HG02981 (cell line): ENCODE measurements around the gene ZNF736.
"Not testable (repeated sequence)": the region's sequence is repeated elsewhere in the genome, so short reads cannot be mapped to it uniquely, and the experiment has no call there.

Experiments used
- ATAC-seq: cut with Tn5 transposase; IDR thresholded peaks from one replicate; pipeline ENCODE4 v1.9.1; 2021; ENCODE audit warnings: mild to moderate bottlenecking, moderate library complexity; ENCODE audit not compliant: unreplicated experiment

Gene ZNF736

GRCh38 chr7:64313740-64314491 is at the start of gene ZNF736:
TSS of gene ZNF736 (plus strand) at chr7:64313961. CDS start at chr7:64314151, 190 bp downstream.
- peak; percentile 100 for ATAC-seq

DNA sequence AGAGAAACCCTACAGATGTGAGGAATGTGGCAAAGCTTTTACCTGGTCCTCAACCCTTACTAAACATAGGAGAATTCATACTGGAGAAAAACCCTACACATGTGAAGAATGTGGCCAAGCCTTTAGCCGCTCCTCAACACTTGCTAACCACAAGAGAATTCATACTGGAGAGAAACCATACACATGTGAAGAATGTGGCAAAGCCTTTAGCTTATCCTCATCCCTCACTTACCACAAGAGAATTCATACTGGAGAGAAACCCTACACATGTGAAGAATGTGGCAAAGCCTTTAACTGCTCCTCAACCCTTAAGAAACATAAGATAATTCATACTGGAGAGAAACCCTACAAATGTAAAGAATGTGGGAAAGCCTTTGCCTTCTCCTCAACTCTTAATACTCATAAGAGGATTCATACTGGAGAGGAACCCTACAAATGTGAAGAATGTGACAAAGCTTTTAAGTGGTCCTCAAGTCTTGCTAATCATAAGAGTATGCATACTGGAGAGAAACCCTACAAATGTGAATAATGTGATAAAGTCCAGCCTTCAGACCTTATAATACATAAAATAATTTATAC is 47.3 kb upstream of the ZNF736 start:
- ATAC-seq = no peak

GRCh38 chr7:64277630-64278029 is 36.1 kb upstream of the ZNF736 start:
- ATAC-seq = no peak

DNA sequence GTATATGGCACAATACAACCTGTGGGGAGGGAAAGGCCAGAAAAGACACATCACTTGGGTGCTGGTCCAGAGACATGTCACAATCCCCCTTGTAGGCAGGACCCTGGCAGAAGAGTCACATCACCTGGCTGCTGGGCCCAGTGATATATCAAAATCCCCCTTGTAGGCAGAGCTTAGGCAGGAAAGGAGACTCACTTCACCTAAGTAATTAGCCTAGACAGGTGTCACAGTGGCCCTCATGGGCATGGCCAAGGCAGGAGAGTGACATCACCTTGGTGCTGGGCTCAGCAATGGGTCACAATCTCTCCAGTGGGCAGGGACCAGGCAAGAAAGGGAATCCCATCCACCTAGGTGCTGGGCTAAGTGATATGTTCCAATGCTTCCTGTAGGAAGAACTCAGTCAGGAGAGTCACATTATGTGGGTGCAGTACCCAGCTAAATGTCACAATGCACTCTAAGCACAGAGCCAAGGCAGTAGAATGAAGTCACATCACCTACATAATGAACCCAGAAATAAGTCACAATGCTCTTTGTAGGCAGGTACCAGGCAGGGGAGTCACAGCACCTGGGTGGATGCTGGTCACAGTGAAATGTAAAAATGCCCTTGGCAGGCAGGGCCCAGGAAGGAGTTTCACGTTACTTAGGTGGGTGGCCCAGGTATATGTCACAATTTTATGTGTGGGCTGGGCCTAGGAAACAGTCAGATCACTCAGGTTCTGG is 18.9 kb upstream of the ZNF736 start:
- ATAC-seq = no peak

GRCh38 chr7:64297418-64297817 is 16.3 kb upstream of the ZNF736 start:
- ATAC-seq = not testable (repeated sequence)

- ATAC-seq = no peak
Observed at GRCh38 chr7:64300641-64301405, 12.9 kb upstream of the ZNF736 start.

- peak; percentile 98 for ATAC-seq
Observed at GRCh38 chr7:64307254-64308015, 6.3 kb upstream of the ZNF736 start.

DNA sequence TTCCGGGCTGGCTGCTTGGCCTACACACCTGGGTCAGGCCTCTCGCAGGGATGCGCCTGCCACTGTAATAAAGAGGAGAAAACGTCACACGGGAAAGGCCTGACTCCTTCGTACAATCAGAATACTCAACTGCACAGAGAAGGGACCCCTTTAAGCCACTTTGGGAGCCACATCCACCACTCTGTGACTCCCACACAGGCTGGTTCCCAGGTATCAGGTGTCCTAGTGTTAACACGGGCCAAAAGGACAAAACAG is 5.8 kb upstream of the ZNF736 start:
- no peak for ATAC-seq

DNA sequence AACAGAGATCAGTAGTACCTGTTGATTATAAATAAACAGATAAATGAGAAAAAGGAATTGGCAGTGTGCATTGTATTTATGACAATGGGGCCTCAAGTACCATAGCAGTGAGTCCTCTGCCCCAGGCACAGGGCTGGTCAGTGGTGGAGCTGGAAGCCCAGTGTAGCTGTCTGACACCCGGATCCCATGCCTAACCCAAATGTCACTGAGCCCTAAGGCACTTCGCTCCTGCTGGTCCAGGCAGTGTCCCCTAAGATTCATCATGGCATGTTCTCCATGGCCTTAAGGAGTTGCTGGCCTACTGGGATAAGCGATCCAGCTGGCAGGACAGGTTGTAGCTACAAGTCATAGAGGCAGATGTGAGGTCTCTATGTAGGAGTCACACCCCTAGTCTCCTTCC is 3.3 kb upstream of the ZNF736 start:
- no peak for ATAC-seq

DNA sequence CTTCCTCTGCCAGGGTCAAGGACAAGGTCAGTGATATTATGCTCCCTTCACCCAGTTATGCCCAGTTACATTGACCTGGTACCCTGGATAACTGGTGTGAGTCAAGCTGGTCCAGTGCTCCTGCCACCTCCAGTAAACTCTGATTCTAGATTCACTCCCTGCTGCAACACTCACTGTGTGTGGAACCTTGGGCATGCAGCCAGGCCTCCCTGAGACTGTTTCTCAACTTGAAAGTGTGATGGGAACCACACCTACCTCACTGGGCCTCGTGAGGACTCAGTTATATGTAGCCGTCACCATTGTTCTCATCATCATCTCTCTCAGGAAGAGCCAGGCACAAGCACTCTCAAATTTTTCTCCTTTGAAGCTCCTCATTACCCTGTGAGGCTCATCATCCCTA is 935 bp upstream of the ZNF736 start:
- ATAC-seq = no peak

DNA sequence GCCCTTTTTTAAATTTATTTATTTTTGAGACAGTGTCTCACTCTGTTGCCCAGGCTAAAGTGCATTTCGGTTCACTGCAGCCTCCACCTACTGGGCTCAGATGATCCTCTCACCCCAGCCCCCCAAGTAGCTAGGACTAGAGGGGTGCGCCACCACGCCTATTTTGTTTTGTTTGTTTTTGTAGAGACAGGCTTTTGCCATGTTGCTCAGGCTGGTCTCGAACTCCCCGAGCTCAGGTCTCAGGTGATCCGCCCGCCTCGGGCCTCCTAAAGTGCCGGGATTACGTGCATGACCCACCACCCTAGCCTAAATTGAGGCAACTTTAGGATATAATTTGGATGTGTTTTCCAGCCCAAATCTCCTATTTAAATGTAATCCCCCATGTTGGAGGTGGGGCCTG is 805 bp downstream of the ZNF736 start:
- no peak for ATAC-seq

- ATAC-seq = not testable (repeated sequence)
Observed at GRCh38 chr7:64316031-64316742, 2.4 kb downstream of the ZNF736 start.

DNA sequence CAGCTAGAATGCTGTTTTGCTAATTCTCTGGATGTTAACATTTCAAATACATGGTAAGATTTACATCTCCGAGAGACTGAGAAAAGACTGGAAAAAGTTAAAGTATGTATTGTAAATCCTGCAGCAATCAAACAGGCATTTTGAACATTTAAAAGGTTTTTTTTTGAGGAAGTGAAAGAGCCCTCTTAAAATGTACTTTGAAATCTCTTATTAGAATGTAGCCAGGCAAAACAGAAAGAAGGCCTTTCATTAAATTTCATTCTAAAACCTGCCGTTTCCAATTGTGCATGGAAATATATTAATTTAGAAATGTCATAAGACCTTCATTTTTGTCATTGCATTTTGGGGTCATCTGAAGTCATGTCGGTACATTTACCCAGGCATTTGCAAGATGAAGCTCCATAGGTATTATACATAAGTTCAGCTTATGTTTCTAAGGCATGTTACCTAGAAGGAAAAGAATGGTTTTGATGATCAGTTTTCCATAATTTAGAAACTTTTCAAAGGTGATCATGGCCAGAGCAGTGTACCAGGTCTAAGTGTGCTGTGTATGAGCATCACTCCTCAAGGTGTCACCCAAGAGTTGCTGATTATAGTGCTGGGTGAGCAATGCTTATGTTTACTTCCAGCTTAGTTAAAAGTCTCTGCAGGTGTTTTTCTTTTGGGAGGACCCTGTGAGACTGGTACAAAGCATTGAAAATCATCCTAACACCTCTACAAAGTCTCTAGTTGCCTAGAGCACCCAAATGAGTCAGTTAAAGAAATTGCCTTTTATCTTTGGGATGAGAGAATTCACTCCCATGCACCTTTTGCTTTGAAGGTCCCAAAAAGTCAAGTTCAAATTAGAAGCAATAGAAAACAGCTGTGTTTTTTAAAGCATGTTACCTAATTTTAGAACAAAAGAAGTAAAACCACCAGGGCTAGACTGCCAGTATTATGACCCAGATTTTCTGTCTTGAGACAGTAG is 7.1 kb downstream of the ZNF736 start:
- ATAC-seq = no peak

DNA sequence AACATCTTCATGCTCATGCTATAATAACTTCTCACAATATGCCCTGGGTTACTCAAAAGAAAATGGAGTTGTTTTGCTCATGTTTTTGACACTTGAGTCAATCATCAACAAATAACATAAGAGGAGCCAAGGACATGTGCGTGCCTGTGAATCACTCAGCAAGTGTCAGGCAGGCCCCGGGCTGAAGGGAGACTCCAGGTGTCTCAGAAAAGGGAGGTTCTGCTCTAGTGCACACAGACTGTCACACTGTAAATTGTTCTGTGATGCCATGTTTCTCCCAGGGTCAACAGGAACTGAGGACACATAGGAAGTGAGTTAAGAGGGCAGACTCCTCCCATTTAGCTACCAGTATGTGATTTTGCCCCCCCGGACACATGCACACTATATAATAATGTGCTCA is 10.4 kb downstream of the ZNF736 start:
- not testable (repeated sequence) for ATAC-seq

- ATAC-seq = not testable (repeated sequence)
Observed at GRCh38 chr7:64348713-64349210, 35.0 kb downstream of the ZNF736 start.

- no peak for ATAC-seq
Observed at GRCh38 chr7:64359543-64359942, 45.8 kb downstream of the ZNF736 start.

DNA sequence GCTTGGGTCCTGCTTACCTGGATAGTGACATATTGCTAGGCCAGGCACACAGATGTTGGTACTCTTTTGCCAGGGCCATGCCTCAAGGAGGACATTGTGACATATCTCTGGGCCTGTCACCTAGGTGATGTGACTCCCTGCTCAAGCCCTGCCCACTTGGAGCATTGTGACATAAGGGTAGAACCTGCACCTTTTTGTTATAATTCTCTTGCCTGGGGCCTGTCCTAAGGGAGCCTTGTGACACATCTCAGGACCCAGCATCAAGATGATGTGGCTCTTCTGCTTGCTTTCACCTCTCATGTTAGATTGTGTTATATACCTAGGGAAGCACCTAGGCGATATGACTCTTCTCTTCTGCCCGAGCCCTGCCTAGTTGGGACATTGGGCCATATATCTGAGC is 57.4 kb downstream of the ZNF736 start:
- no peak for ATAC-seq

DNA sequence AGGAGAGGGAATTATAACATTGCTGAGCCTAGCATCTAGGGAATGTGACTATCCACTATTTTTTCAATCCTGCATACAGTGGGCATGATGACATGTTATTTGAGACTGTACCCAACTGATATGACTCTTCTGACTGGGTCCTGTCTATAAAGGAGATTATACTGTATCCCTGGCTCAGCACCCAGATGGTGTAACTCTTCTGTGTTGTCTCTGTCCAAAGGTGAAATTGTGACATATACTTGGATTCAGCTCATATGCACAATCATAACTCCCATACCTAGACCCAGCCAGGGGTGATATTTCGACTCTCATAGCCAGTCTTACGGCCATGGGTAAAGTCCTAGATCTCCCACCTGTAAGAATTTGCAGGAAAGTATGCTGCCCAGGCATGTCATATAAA is 59.3 kb downstream of the ZNF736 start:
- ATAC-seq = no peak

- ATAC-seq = no peak
Observed at GRCh38 chr7:64400401-64400800, 86.6 kb downstream of the ZNF736 start.
